ENCODE results near the gene DIP2A. TPM values are rescaled to one million over a fixed set of nuclear protein-coding genes. Genes with fewer than 3 reads are reported as not detected.
A peak's percentile ranks its signal among the peaks of the same experiment; 100 is the strongest.

DIP2A gene
- total RNA-seq, 1 donor from 2014 or later: 25.5 TPM

GRCh38 chr21:46537026-46537425, 78.3 kb downstream of the DIP2A start:
- ATAC-seq: no peak

DNA sequence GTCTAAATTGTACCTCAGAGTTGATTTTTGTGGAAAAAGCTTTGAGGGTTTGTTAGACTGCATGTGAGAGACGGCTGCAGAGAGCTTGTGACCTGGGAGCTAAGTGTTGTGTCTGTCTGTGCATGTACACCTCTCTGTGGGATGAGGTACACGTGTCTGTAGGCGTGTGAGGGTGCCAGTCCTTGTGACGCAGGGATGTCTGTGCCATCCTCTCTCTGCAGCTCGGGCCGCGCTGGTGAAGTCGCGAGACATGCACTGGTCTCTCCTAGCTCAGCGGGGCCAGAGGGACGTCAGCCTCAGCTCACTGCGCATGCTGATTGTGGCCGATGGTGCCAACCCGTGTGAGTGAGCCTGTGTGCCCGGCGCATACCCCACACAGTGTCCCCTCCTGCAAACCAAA, 79.6 kb downstream of the DIP2A start:
- no peak for ATAC-seq

GRCh38 chr21:46538851-46539666, 80.4 kb downstream of the DIP2A start:
- peak; percentile 13 for ATAC-seq

DNA sequence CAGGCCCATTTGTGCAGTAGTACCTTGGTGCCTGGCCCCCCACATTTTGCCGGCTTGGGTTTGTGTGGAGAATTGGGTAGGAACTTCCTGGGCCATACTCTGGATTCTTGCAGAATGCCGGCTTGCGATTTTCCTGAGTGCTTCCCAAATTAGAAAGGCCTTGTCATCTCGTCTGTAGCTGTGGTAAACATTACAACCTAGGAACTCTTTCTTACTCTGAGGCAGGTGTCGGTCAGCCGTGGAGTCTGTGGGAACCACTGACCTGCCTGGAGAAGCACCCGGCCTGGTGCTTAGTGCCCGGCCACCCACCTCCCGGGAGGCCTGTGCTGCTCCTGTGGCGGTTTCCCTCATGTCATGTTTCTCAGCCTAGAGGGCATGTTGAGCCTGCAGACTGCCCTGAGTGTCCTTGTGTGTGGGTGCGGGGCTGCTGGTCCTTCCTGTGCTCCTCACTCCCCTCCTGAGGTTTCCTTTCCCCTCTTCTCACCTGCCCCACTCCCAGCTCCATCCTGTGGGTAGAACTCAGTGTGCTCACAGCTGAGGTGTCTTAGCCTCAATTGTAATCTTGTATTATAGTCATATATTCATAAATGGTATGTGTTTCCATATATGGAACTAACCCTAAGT, 81.5 kb downstream of the DIP2A start:
- no peak for ATAC-seq

DNA sequence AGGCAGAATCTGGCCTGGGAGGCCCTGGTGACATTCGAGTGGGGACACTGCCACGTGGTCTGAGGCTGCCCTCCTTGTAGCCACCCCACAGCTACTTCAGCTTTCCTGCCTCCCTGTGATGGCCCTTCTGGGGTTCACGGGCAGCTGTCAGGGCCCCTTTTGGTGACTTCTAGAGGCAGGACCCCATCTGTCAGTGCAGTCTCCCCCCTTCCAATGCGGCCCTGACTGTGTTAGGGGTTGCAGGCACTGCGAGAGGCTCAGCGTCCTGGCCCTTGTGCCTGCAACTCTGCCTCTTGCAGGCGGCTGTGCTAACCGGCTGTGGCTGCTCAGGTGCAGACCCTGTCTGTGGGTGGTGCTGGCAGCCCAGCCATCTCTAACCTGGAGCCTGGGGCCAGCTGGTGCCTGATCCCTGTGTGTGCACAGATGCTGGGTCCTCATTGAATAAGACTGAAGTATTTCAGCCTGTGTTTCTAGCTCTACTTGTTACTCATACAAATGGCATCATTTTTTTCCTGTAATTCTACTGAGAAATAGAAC, 84.0 kb downstream of the DIP2A start:
- ATAC-seq: no peak

DNA sequence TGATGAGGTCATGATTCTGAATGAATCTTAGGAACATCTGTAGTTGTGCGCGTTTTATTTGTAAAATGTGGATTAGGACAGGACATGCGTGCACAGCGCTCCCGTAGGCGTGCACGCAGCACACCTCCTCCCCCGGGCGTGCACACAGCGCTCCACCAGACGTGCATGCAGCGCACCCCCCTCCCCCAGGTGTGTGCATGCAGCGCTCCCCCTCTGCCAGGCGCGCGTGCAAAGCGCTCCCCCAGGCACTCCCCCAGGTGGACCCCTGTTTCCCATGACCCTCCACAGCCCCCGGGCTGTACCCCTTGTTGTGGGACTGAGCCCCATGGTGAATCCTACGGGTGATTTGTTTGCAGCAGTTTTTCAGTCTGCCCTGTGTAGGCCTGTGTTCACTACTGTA, 84.6 kb downstream of the DIP2A start:
- no peak for ATAC-seq

- ATAC-seq: no peak
Observed at GRCh38 chr21:46544003-46544402, 85.3 kb downstream of the DIP2A start.

DNA sequence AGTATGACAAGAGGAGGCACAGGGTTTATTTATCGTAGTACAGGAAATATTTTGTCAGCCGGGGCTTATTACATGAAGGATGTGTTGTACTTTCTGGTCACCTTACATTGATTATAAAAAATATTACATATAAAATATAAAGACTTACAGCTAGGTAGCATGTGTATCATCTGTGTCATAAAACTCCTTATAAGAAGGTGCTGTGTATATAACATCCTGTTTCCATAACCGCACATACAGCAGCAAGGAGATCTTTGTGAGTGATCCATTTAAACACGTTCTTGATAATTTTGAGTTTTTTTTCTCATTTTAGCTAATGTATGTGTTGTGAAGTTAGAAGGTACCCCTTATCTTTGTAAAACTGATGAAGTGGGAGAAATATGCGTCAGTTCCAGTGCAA, 86.1 kb downstream of the DIP2A start:
- no peak for ATAC-seq

GRCh38 chr21:46545363-46545762, 86.7 kb downstream of the DIP2A start:
- ATAC-seq: peak; percentile 93

DNA sequence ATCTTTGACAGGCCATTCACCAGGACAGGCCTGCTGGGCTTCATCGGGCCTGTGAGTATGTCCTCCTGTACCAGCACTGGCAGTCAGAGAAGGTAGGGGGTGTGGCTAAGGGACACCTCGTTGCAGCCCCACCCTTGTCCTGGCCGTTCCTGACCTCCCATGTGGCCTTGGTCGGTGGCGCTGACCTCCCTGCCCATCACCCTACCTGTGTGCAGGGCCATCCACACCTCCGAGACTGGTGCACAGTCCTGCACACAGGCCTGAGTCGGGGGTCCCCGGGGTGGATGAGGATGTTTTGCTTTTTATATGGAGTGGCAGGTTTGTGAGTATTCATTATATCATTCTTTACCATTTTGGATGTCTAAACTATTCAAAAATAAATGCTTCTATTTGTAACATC, 87.2 kb downstream of the DIP2A start:
- ATAC-seq: peak; percentile 5

- no peak for ATAC-seq
Observed at GRCh38 chr21:46546799-46547198, 88.1 kb downstream of the DIP2A start.

- ATAC-seq: no peak
Observed at GRCh38 chr21:46549650-46550049, 91.0 kb downstream of the DIP2A start.

DNA sequence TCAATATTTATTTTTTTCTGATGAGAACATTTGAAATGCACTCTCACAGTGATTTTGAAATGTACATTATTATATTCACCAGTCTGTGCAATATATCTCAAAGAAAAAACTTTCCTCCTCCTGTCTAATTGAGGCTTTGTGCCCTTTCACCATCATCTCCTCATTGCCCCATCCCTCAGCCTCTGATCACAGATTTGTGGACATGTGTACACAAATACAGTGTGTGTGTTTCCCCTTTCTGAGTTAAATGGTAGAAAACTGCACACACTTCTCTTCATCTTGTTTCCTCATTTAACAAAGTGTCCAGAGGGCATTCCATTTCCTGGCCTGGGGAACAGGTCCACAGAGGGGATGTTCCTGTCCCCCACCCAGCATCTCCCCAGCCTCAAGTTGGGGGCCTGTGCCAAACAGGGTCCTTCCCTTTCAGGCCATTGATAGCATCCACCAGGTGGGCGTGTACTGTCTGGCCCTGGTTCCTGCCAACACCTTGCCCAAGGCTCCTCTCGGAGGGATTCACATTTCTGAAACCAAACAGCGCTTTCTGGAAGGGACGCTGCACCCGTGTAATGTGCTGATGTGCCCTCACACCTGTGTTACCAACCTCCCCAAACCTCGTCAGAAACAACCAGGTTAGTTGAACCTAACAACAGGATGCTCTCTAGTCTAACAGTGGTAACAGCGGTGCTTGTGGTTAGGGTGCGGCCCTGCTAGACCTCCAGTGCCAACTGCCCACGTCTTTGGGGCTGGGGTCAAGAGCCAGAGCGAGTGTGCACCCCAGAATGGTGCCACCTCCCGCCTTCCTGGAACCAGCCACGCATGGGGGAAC, 91.6 kb downstream of the DIP2A start:
- no peak for ATAC-seq

DNA sequence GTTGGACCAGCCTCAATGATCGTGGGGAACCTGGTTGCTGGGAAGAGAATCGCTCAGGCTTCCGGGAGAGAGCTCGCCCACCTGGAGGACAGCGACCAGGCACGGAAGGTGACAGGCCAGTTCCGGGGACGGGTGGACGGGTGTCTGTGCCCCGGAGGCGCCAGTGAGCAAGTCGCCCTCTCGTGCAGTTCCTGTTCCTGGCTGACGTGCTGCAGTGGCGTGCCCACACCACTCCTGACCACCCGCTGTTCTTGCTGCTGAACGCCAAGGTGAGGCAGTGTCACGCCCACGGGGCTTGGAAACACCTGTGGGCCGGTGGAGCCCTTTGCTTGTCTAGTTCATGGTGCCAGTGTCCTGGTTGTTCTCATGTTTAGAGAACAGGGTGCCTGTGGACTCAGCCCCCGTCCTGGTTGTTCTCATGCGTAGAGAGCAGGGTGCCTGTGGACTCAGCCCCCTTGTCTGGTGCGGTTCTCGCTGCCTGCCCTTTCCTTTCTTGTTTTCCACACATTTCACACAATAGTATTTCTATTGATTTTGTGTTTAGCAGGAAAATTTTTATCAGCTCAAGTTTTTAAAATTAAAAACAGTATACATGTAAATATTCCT, 93.0 kb downstream of the DIP2A start:
- ATAC-seq: no peak

DNA sequence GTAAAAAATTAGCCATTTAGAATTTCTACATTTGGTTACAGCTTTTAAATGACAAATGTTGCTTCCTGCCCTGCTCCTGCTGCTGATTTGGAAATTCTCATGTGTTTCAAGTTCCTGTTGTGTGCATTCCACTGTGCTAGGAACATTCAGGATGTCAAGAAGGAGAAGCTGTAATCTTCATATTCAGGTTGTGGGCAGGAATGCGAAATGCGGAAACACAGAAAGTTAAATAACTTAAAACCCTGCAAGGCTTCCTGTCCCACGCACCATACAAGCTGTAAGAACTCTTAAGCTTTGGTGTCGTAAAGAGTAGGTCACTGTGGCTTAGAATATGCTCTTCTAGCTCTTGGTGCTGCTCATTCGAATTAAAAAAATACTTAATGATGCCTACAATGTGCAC, 93.6 kb downstream of the DIP2A start:
- no peak for ATAC-seq

DNA sequence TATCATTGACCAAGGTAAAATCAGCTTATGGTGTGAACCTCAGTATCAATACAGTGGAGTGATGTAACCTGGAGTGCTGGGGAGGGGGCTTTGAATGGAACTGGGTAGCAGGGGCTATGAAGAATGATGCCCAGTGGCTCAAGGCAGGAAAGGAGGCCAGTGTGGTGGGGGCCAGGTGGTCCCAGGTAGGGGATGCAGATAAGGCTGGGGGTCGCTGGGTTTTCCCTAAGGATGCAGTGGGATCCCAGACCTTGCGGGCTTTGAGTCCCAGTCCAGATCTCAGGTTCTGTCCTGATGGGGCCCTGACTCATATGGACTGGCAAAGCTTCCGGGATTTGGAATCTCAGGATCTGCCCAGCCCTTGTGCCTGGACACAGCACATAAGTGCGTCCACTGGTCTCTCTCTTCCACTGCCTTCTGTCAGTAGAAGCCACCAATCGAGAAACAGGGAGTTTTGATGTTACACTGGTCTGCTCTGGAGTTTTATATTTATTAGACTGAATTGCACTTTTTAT, 94.2 kb downstream of the DIP2A start:
- peak; percentile 13 for ATAC-seq

- ATAC-seq: no peak
Observed at GRCh38 chr21:46553993-46554392, 95.3 kb downstream of the DIP2A start.

- ATAC-seq: no peak
Observed at GRCh38 chr21:46554431-46555224, 95.9 kb downstream of the DIP2A start.

- peak; percentile 4 for ATAC-seq
Observed at GRCh38 chr21:46555225-46555617, 96.5 kb downstream of the DIP2A start.

GRCh38 chr21:46555678-46556077, 97.0 kb downstream of the DIP2A start:
- ATAC-seq: no peak

DNA sequence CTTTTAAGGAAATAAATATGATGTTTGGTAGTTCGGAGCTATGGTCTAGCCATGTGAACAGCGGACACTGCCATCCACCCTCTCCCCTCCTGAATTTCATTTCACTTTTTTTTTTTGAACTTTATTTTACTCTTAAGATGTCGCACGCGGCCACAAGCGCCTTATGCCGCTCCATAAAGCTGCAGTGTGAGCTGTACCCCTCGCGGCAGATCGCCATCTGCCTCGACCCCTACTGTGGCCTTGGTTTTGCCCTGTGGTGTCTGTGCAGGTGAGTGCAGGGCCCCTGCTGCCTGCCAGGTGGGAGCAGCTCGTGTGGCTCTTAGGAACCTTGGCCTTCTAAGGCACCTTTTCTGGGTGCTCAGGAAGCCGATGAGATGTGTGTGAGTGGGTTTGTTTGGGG, 98.1 kb downstream of the DIP2A start:
- no peak for ATAC-seq

GRCh38 chr21:46557469-46557868, 98.8 kb downstream of the DIP2A start:
- ATAC-seq: no peak

Data from esophagus mucosa (tissue), 1 donor.